GM18508 (cell line): Measurements from ENCODE around the gene SCYL3.

Source experiments
- ATAC-seq: cut with Tn5 transposase; IDR thresholded peaks from one replicate; pipeline ENCODE4 v1.9.1; 2021; ENCODE audit warnings: moderate number of reproducible peaks; ENCODE audit not compliant: insufficient read depth, unreplicated experiment

The SCYL3 gene

GRCh38 chr1:169901115-169901514 is 7.4 kb upstream of the SCYL3 start:
- ATAC-seq: no peak

GRCh38 chr1:169900571-169900970 is 6.9 kb upstream of the SCYL3 start:
- ATAC-seq: no peak

- no peak for ATAC-seq
These were observed 6.0 kb upstream of the SCYL3 start for GRCh38 chr1:169899519-169900217.

- no peak for ATAC-seq
These were observed 2.3 kb upstream of the SCYL3 start for GRCh38 chr1:169896013-169896412.

- no peak for ATAC-seq
These were observed 889 bp upstream of the SCYL3 start for GRCh38 chr1:169894424-169895145.

- ATAC-seq: no peak
These were observed 610 bp downstream of the SCYL3 start for GRCh38 chr1:169892927-169893644.

- no peak for ATAC-seq
These were observed 1.3 kb downstream of the SCYL3 start for GRCh38 chr1:169892176-169892926.

- ATAC-seq: no peak
These were observed 2.2 kb downstream of the SCYL3 start for GRCh38 chr1:169891539-169891885.

GRCh38 chr1:169890761-169891538 is 2.7 kb downstream of the SCYL3 start:
- peak; percentile 28 for ATAC-seq

GRCh38 chr1:169889871-169890270 is 3.8 kb downstream of the SCYL3 start:
- ATAC-seq: no peak

GRCh38 chr1:169886931-169887330 is 6.8 kb downstream of the SCYL3 start:
- ATAC-seq: no peak

- no peak for ATAC-seq
These were observed 7.3 kb downstream of the SCYL3 start for GRCh38 chr1:169886422-169886821.

GRCh38 chr1:169885207-169885606 is 8.5 kb downstream of the SCYL3 start:
- no peak for ATAC-seq

GRCh38 chr1:169884634-169885033 is 9.1 kb downstream of the SCYL3 start:
- ATAC-seq: no peak

- ATAC-seq: no peak
These were observed 11.6 kb downstream of the SCYL3 start for GRCh38 chr1:169882039-169882511.

GRCh38 chr1:169879034-169879840 is 14.5 kb downstream of the SCYL3 start:
- no peak for ATAC-seq

- ATAC-seq: no peak
These were observed 15.2 kb downstream of the SCYL3 start for GRCh38 chr1:169878498-169878897.

GRCh38 chr1:169877800-169878491 is 15.8 kb downstream of the SCYL3 start:
- ATAC-seq: no peak
